ENCODE measurements around the gene SH2B3. TPM values are rescaled to one million over a fixed set of nuclear protein-coding genes. Genes with fewer than 3 reads are reported as not detected.
"Not testable (repeated sequence)": the region's sequence is repeated elsewhere in the genome, so short reads cannot be mapped to it uniquely, and the experiment has no call there.

SH2B3 gene
- total and polyA plus RNA-seq, 2 of the 13 experiments (the other 11 are each of a cell fraction or from before 2014, with no cell fraction given), result 6.8 to 6.9 TPM

DNA sequence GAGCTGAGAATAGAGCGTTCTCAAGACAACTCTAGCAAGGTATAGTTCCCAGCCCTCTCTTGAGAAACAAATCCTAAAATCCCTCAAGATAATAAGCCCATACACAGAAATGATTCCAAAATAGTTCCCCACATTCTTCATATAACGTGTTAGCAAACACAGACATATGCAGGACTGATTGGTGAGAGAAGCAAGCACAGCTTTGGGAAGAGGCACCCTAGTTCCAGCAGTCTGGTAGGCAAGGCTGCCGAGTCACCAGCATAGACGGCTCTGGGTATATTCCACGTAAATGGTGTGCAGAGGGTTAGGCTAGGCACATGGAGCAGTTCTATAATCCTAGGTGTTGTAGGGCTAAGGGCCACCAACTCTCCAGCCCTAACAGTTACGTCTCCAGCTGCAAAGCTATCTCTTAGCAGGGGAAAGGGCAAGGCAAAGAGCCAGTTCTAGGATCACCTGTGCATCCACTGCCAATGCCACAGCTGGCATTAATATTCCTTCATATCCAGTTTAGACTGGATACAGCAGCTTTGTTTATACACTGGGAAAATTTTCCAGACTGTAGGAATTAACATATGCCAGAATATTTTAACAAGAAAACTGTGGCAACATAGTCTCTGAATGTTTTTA, 52.9 kb downstream of the SH2B3 start:
- H2AFZ ChIP-seq (ENCODE audit: low read length), result no peak overlapping the region
- H3K9me3 ChIP-seq (ENCODE audit: low read length), result no peaks in the 10 kb centered on the region
- intact Hi-C loops (cut with micrococcal nuclease; ENCODE audit: unreplicated experiment), result no loop called here
- in situ Hi-C loops (cut with HindIII; ENCODE audit: extremely low pct_ligation_motif_present, low pct_unique_long_range_greater_than_20kb), result no loop called here
- CTCF ChIA-PET (ENCODE audit: low intra/inter-chr PET ratio, low total read pairs), result no interaction called here
- TF ChIP-seq CREB1 (IDR thresholded peaks at IDR 0.05) (no peak), CREB1 (CRISPR knock-in tag; IDR thresholded peaks at IDR 0.05) (no peak), FOXO1 (CRISPR knock-in tag; IDR thresholded peaks at IDR 0.05) (no peak), FOXP1 (IDR thresholded peaks at IDR 0.05) (no peak), FOXP1 (CRISPR knock-in tag; IDR thresholded peaks at IDR 0.05) (no peak), SIX4 (CRISPR knock-in tag; IDR thresholded peaks at IDR 0.05) (no peak), HIVEP1 (CRISPR knock-in tag; IDR thresholded peaks at IDR 0.05) (no peak), TGIF2 (CRISPR knock-in tag; IDR thresholded peaks at IDR 0.05) (no peak), ZNF33B (CRISPR knock-in tag; IDR thresholded peaks at IDR 0.05) (no peak)
- TF ChIP-seq, protein P1, sequence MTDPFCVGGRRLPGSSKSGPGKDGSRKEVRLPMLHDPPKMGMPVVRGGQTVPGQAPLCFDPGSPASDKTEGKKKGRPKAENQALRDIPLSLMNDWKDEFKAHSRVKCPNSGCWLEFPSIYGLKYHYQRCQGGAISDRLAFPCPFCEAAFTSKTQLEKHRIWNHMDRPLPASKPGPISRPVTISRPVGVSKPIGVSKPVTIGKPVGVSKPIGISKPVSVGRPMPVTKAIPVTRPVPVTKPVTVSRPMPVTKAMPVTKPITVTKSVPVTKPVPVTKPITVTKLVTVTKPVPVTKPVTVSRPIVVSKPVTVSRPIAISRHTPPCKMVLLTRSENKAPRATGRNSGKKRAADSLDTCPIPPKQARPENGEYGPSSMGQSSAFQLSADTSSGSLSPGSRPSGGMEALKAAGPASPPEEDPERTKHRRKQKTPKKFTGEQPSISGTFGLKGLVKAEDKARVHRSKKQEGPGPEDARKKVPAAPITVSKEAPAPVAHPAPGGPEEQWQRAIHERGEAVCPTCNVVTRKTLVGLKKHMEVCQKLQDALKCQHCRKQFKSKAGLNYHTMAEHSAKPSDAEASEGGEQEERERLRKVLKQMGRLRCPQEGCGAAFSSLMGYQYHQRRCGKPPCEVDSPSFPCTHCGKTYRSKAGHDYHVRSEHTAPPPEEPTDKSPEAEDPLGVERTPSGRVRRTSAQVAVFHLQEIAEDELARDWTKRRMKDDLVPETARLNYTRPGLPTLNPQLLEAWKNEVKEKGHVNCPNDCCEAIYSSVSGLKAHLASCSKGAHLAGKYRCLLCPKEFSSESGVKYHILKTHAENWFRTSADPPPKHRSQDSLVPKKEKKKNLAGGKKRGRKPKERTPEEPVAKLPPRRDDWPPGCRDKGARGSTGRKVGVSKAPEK (CRISPR knock-in tag; IDR thresholded peaks at IDR 0.05; ENCODE audit: borderline replicate concordance), result no peak
- no peaks in the 10 kb centered on the region for H3K4me1 ChIP-seq (ENCODE audit: insufficient read depth, low read length)
- H3K4me3 ChIP-seq (replicated peaks in 1 of 3; ENCODE audit: insufficient read depth in 1 of 3, low read depth in 2 of 3, low read length in 3 of 3), result no peak overlapping the region
- no peaks in the 10 kb centered on the region for H3K27me3 ChIP-seq (ENCODE audit: control insufficient read depth in 1 of 2, insufficient read depth in 2 of 2, low read length in 2 of 2)
- H3K36me3 ChIP-seq (replicated peaks in 1 of 2; ENCODE audit: control insufficient read depth in 1 of 2, insufficient read depth in 2 of 2, low read length in 2 of 2), result peaks cover 28 to 68% of the 10 kb centered on the region in 2 experiments
- ATAC-seq (no peak), FAIRE-seq (no peak), DNase-seq (ENCODE audit: low spot score) (no peak)
- POLR2A ChIA-PET, result no interaction called here
- no peak overlapping the region for H3K9ac ChIP-seq (ENCODE audit: insufficient read depth, low read depth, low read length)
- H4K20me1 ChIP-seq (ENCODE audit: insufficient read depth, low read length), result 0 out of 2 replicates have a peak, but pooled peaks cover 3% of the 10 kb centered on the region
- no peak overlapping the region for H3K27ac ChIP-seq (ENCODE audit: extremely low read length, insufficient read depth, low read length)
- WGBS (ENCODE audit: low lambda C conversion rate), result 95% methylated on average over 5 of the region's 6 CpGs
- BruUV-seq (replicated peaks), result no TSS peak
- no peaks in the 10 kb centered on the region for H3K79me2 ChIP-seq (ENCODE audit: insufficient read depth, low read length)
- no peak overlapping the region for H3K4me2 ChIP-seq (ENCODE audit: low read depth, low read length)

DNA sequence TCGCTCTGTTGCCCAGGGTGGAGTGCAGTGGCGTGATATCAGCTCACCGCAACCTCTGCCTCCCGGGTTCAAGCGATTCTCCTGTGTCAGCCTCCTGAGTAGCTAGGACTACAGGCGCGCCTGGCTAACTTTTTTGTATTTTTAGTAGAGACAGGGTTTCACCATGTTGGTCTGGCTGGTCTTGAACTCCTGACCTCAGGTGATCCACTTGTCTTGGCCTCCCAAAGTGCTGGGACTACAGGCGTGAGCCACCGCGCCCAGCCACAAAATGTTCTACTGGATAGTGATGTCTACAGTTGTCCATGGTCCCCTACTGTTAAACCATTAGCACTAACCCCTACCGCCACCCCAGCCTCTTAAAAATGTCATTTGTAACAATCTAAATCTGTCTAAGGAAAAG, 54.4 kb downstream of the SH2B3 start:
- 99% methylated on average over 6 of the region's 11 CpGs for WGBS (ENCODE audit: low lambda C conversion rate)
- H3K9ac ChIP-seq (ENCODE audit: insufficient read depth, low read depth, low read length); CTCF ChIA-PET (ENCODE audit: low intra/inter-chr PET ratio, low total read pairs): not testable (repeated sequence)

More for the DNA sequence above, 54.4 kb downstream of the SH2B3 start:
- BruUV-seq (replicated peaks); POLR2A ChIA-PET; H3K4me1 ChIP-seq (ENCODE audit: insufficient read depth, low read length); in situ Hi-C loops (cut with HindIII; ENCODE audit: extremely low pct_ligation_motif_present, low pct_unique_long_range_greater_than_20kb); H3K27me3 ChIP-seq (ENCODE audit: control insufficient read depth in 1 of 2, insufficient read depth in 2 of 2, low read length in 2 of 2); H3K27ac ChIP-seq (ENCODE audit: extremely low read length, insufficient read depth, low read length); H4K20me1 ChIP-seq (ENCODE audit: insufficient read depth, low read length); H3K9me3 ChIP-seq (ENCODE audit: low read length); H2AFZ ChIP-seq (ENCODE audit: low read length); ATAC-seq; FAIRE-seq; DNase-seq (ENCODE audit: low spot score); H3K4me3 ChIP-seq (replicated peaks in 1 of 3; ENCODE audit: insufficient read depth in 1 of 3, low read depth in 2 of 3, low read length in 3 of 3); intact Hi-C loops (cut with micrococcal nuclease; ENCODE audit: unreplicated experiment); H3K4me2 ChIP-seq (ENCODE audit: low read depth, low read length); H3K79me2 ChIP-seq (ENCODE audit: insufficient read depth, low read length): not testable (repeated sequence)
- peaks cover 19 to 59% of the 10 kb centered on the region in 2 experiments for H3K36me3 ChIP-seq (replicated peaks in 1 of 2; ENCODE audit: control insufficient read depth in 1 of 2, insufficient read depth in 2 of 2, low read length in 2 of 2)

Data from HepG2 (cell line).